Measurements from ENCODE around the gene TRIM62.

DNA sequence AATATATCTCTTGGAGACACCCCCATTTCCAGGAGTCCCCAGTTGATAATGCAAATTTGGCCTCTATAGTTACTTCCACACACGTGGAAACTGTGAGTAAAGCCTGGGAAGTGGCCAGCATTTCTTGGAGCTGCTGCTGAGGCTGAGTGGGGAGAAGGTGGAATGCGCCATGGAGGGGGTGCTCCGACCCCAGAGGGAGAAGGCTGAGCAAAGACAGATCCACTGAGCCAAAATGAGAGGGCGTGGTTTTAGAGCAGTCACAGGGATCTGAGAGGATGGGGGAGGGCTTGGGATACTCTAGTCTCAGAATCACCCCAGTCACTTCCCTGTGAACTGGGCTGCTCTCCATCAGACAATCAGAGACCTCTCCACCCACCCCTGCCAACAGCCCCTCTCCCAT lies 38.7 kb downstream of the TRIM62 start:
- TF ChIP-seq, protein P1, sequence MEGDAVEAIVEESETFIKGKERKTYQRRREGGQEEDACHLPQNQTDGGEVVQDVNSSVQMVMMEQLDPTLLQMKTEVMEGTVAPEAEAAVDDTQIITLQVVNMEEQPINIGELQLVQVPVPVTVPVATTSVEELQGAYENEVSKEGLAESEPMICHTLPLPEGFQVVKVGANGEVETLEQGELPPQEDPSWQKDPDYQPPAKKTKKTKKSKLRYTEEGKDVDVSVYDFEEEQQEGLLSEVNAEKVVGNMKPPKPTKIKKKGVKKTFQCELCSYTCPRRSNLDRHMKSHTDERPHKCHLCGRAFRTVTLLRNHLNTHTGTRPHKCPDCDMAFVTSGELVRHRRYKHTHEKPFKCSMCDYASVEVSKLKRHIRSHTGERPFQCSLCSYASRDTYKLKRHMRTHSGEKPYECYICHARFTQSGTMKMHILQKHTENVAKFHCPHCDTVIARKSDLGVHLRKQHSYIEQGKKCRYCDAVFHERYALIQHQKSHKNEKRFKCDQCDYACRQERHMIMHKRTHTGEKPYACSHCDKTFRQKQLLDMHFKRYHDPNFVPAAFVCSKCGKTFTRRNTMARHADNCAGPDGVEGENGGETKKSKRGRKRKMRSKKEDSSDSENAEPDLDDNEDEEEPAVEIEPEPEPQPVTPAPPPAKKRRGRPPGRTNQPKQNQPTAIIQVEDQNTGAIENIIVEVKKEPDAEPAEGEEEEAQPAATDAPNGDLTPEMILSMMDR (conservative IDR thresholded peaks at IDR 0.05; ENCODE audit: low read length): no peak
- no peak for TF ChIP-seq EZH2phosphoT487 (IDR thresholded peaks at IDR 0.05; ENCODE audit: borderline replicate concordance)

All from Loucy (cell line).